Right cardiac atrium (tissue), 5 donors: ENCODE measurements around the gene HAL. TPM values are rescaled to one million over a fixed set of nuclear protein-coding genes. Genes with fewer than 3 reads are reported as not detected.
"Not testable (repeated sequence)": the region's sequence is repeated elsewhere in the genome, so short reads cannot be mapped to it uniquely, and the experiment has no call there.

ENCODE experiments used
- ATAC-seq, 2 donors: fragments of 200-7000 bp; cut with Tn5 transposase; one replicate each; pipeline versions ENCODE4 v1.8.0 to v1.9.1; 2020; ENCODE audit warnings: moderate library complexity in 2 of 2, mild to moderate bottlenecking in 1 of 2
- DNase-seq, 3 donors: peaks; one replicate each; pipeline ENCODE4 v3.0.0-alpha.2; 2020
- H3K27ac ChIP-seq: one replicate; pipeline ENCODE4 v1.5.1; 2013; ENCODE audit warnings: mild to moderate bottlenecking, low read length, control low read depth, moderate library complexity
- H3K27me3 ChIP-seq: one replicate; pipeline ENCODE4 v1.6.1; 2013; ENCODE audit not compliant: control insufficient read depth, insufficient read depth
- H3K4me1 ChIP-seq: one replicate; pipeline ENCODE4 v1.6.1; 2013; ENCODE audit warnings: low read length; ENCODE audit not compliant: control insufficient read depth, insufficient read depth
- H3K4me3 ChIP-seq: one replicate; pipeline ENCODE4 v1.5.1; 2013; ENCODE audit warnings: low read length, control low read depth
- H3K9me3 ChIP-seq: one replicate; pipeline ENCODE4 v1.6.1; 2013; ENCODE audit warnings: low read length; ENCODE audit not compliant: control insufficient read depth
- WGBS: extraction: QIAGEN DNeasy Blood & Tissue Kit; methylation state at CpG from one replicate; pipeline ENCODE4 v1.1.7; 2013; 5-methylcytosine and 5-hydroxymethylcytosine counted together
- intact Hi-C, 4 donors: fragments of 100-400 bp; cut with DNase I; formaldehyde crosslinking; loops; one replicate each; pipeline versions ENCODE4 v1.11.0 to v1.14.0; 2022 to 2023
- polyA plus RNA-seq: library from polyadenylated mRNA; stranded (reverse); fragments of 200-250 nt; gene quantifications from one replicate; pipeline ENCODE4 v1.2.3, GENCODE V29; 2013
- total RNA-seq, 4 donors: library from RNA; stranded (reverse); fragmentation: NEBNext Ultra II Directional; extraction: Animal tissue kit (Norgen Biotek cat#: 25700); gene quantifications; one replicate each; pipeline ENCODE4 v1.2.1, GENCODE V29; 2021
- donor health status: healthy with polysubstance abuse.
- donor health status: DM: no; HTN: yes; CAD: no.
- donor health status: DM: no; HTN: no; CAD: no.
- donor health status: DM: no; HTN: yes; CAD: no; lungs with severe emphysema.
- donor health status: DM: yes; HTN: yes; CAD: no.

Gene HAL
- total and polyA plus RNA-seq, 5 donors = 0.05 to 0.62 (median 0.11) TPM; not detected in 2

- Histone ChIP-seq H3K27me3 (no peaks in the 10 kb centered on the region), H3K27ac (no peak overlapping the region), H3K4me3 (no peak overlapping the region), H3K9me3 (no peaks in the 10 kb centered on the region), H3K4me1 (no peaks in the 10 kb centered on the region)
- 83% methylated on average over 4 of the region's 4 CpGs for WGBS
- ATAC-seq (no peak), DNase-seq (no peak)
- intact Hi-C loops = no loop called here
Observed at GRCh38 chr12:95972832-95973456, 23.2 kb downstream of the HAL start.

GRCh38 chr12:95970905-95971304, 25.2 kb downstream of the HAL start:
- WGBS = 60% methylated on average over 7 of the region's 7 CpGs
- ATAC-seq = no peak
- Histone ChIP-seq H3K9me3 (no peaks in the 10 kb centered on the region), H3K4me1 (no peaks in the 10 kb centered on the region), H3K27me3 (no peaks in the 10 kb centered on the region), H3K27ac (no peak overlapping the region), H3K4me3 (no peak overlapping the region)
- intact Hi-C loops = no loop called here
- DNase-seq = no peak

- H3K27me3 ChIP-seq, ATAC-seq, H3K4me1 ChIP-seq, DNase-seq, H3K4me3 ChIP-seq, H3K27ac ChIP-seq, H3K9me3 ChIP-seq, intact Hi-C loops: not testable (repeated sequence)
- WGBS = 96% methylated on average over 28 of the region's 28 CpGs
Observed at GRCh38 chr12:95969116-95969515, 27.0 kb downstream of the HAL start.

- Histone ChIP-seq H3K4me1 (no peaks in the 10 kb centered on the region), H3K27me3 (no peaks in the 10 kb centered on the region), H3K4me3 (no peak overlapping the region), H3K9me3 (no peaks in the 10 kb centered on the region), H3K27ac (no peak overlapping the region)
- ATAC-seq (no peak), DNase-seq (no peak)
- 96% methylated on average over 2 of the region's 2 CpGs for WGBS
- intact Hi-C loops = no loop called here
Observed at GRCh38 chr12:95967301-95967700, 28.8 kb downstream of the HAL start.

- Histone ChIP-seq H3K4me1 (no peaks in the 10 kb centered on the region), H3K9me3 (no peaks in the 10 kb centered on the region), H3K27me3 (no peaks in the 10 kb centered on the region), H3K27ac (no peak overlapping the region), H3K4me3 (no peak overlapping the region)
- WGBS = 85% methylated on average over 7 of the region's 7 CpGs
- ATAC-seq (no peak), DNase-seq (no peak)
- intact Hi-C loops = no loop called here
Observed at GRCh38 chr12:95966287-95966870, 29.8 kb downstream of the HAL start.

GRCh38 chr12:95963096-95963495, 33.0 kb downstream of the HAL start:
- Histone ChIP-seq H3K27ac (no peak overlapping the region), H3K27me3 (no peaks in the 10 kb centered on the region), H3K4me3 (no peak overlapping the region), H3K4me1 (no peaks in the 10 kb centered on the region), H3K9me3 (no peaks in the 10 kb centered on the region)
- ATAC-seq = no peak
- intact Hi-C loops = no loop called here
- DNase-seq = no peak
- 80% methylated on average over 2 of the region's 2 CpGs for WGBS

GRCh38 chr12:95962222-95962621, 33.9 kb downstream of the HAL start:
- ATAC-seq (no peak), DNase-seq (no peak)
- Histone ChIP-seq H3K27me3 (no peaks in the 10 kb centered on the region), H3K4me3 (no peak overlapping the region), H3K4me1 (no peaks in the 10 kb centered on the region), H3K9me3 (no peaks in the 10 kb centered on the region), H3K27ac (no peak overlapping the region)
- intact Hi-C loops = no loop called here
- WGBS = 77% methylated on average over 7 of the region's 7 CpGs

GRCh38 chr12:95960241-95960640, 35.9 kb downstream of the HAL start:
- DNase-seq = no peak
- 71% methylated on average over 5 of the region's 5 CpGs for WGBS
- intact Hi-C loops = no loop called here
- Histone ChIP-seq H3K27ac (no peak overlapping the region), H3K27me3 (no peaks in the 10 kb centered on the region), H3K4me1 (no peaks in the 10 kb centered on the region), H3K9me3 (no peaks in the 10 kb centered on the region), H3K4me3 (no peak overlapping the region)
- ATAC-seq = no peak

- no peak for ATAC-seq
- intact Hi-C loops = no loop called here
- Histone ChIP-seq H3K4me1 (no peaks in the 10 kb centered on the region), H3K27ac (no peak overlapping the region), H3K27me3 (no peaks in the 10 kb centered on the region), H3K9me3 (no peaks in the 10 kb centered on the region), H3K4me3 (no peak overlapping the region)
- WGBS = 38% methylated on average over 1 of the region's 1 CpG
- DNase-seq = no peak
Observed at GRCh38 chr12:95959107-95959506, 37.0 kb downstream of the HAL start.

GRCh38 chr12:95956557-95957145, 39.5 kb downstream of the HAL start:
- WGBS = 63% methylated on average over 27 of the region's 27 CpGs
- intact Hi-C loops = no loop called here

GRCh38 chr12:95955549-95956159, 40.5 kb downstream of the HAL start:
- DNase-seq (no peak), ATAC-seq (no peak)
- H3K9me3 ChIP-seq = no peaks in the 10 kb centered on the region
- 83% methylated on average over 7 of the region's 7 CpGs for WGBS
- intact Hi-C loops = no loop called here
- H3K4me1 ChIP-seq = no peaks in the 10 kb centered on the region
- no peaks in the 10 kb centered on the region for H3K27me3 ChIP-seq
- no peak overlapping the region for H3K27ac ChIP-seq
- H3K4me3 ChIP-seq = no peak overlapping the region

More at GRCh38 chr12:95956557-95957145, 39.5 kb downstream of the HAL start:
- H3K9me3 ChIP-seq = no peaks in the 10 kb centered on the region
- no peak overlapping the region for H3K4me3 ChIP-seq
- H3K4me1 ChIP-seq = no peaks in the 10 kb centered on the region
- H3K27me3 ChIP-seq = no peaks in the 10 kb centered on the region
- ATAC-seq (no peak), DNase-seq (no peak)
- H3K27ac ChIP-seq = no peak overlapping the region
